Liver (tissue), 9 donors: ENCODE results near the gene IL3. TPM values are rescaled to one million over a fixed set of nuclear protein-coding genes. Genes with fewer than 3 reads are reported as not detected.

Experiments
- DNase-seq: peaks from one replicate; pipeline ENCODE4 v3.0.0-alpha.2; 2017; ENCODE audit warnings: low spot score
- H3K27ac ChIP-seq, 2 donors: one replicate each; pipeline ENCODE4 v1.7.0; 2013; ENCODE audit warnings: inconsistent platforms in 2 of 2, low read length in 2 of 2, control low read depth in 1 of 2, low read depth in 1 of 2, mild to moderate bottlenecking in 1 of 2
- H3K27me3 ChIP-seq, 4 donors: one replicate each; pipeline versions ENCODE4 v1.6.1 to v1.7.0; 2013; ENCODE audit warnings: low read length in 3 of 4, inconsistent platforms in 1 of 4, mild to moderate bottlenecking in 1 of 4, moderate library complexity in 1 of 4; ENCODE audit not compliant: control insufficient read depth in 4 of 4, insufficient read depth in 4 of 4
- H3K36me3 ChIP-seq, 4 donors: one replicate each; pipeline versions ENCODE4 v1.6.1 to v1.7.0; 2013; ENCODE audit warnings: low read length in 3 of 4, mild to moderate bottlenecking in 3 of 4, low read depth in 1 of 4, moderate library complexity in 1 of 4; ENCODE audit not compliant: control insufficient read depth in 4 of 4, insufficient read depth in 3 of 4
- H3K4me1 ChIP-seq, 4 donors: one replicate each; pipeline versions ENCODE4 v1.6.1 to v1.7.0; 2013; ENCODE audit warnings: low read length in 3 of 4, mild to moderate bottlenecking in 3 of 4, moderate library complexity in 1 of 4; ENCODE audit not compliant: control insufficient read depth in 4 of 4, insufficient read depth in 4 of 4
- H3K4me3 ChIP-seq, 3 donors: one replicate each; pipeline versions ENCODE4 v1.6.1 to v1.7.0; 2013; ENCODE audit warnings: low read length in 3 of 3, control low read depth in 1 of 3, low read depth in 1 of 3, mild to moderate bottlenecking in 1 of 3
- H3K9ac ChIP-seq, 2 donors: one replicate each; pipeline ENCODE4 v1.7.0; 2013; ENCODE audit warnings: low read length in 2 of 2, mild to moderate bottlenecking in 2 of 2, moderate library complexity in 2 of 2, control low read depth in 1 of 2, low read depth in 1 of 2
- H3K9me3 ChIP-seq, 4 donors: one replicate each; pipeline versions ENCODE4 v1.6.1 to v1.7.0; 2013; ENCODE audit warnings: low read length in 3 of 4; ENCODE audit not compliant: control insufficient read depth in 4 of 4
- ATF3 ChIP-seq: IDR thresholded peaks from 2 replicates; pipeline ENCODE4 v1.6.1; 2016; ENCODE audit warnings: antibody characterized with exemption
- CTCF ChIP-seq: fragments of 150-350 bp; IDR thresholded peaks from 2 replicates; pipeline ENCODE4 v1.5.1; 2017; ENCODE audit warnings: improper control_type of control experiment, low read depth, low read length; ENCODE audit not compliant: missing input control
- EGR1 ChIP-seq, 2 donors: IDR thresholded peaks; 2 replicates each; pipeline ENCODE4 v1.6.1; 2016 to 2018; ENCODE audit warnings: antibody characterized with exemption in 2 of 2, low read depth in 2 of 2
- FOXA1 ChIP-seq: IDR thresholded peaks from 2 replicates; pipeline ENCODE4 v1.6.1; 2016; ENCODE audit warnings: antibody characterized with exemption
- FOXA2 ChIP-seq: IDR thresholded peaks from 2 replicates; pipeline ENCODE4 v1.6.1; 2016; ENCODE audit warnings: antibody characterized with exemption
- GABPA ChIP-seq, 2 donors: IDR thresholded peaks in 1 of 2; conservative IDR thresholded peaks in 1 of 2; 2 replicates each; pipeline ENCODE4 v1.6.1; 2016; ENCODE audit warnings: antibody characterized with exemption in 2 of 2, mild to moderate bottlenecking in 1 of 2, moderate library complexity in 1 of 2
- HNF4A ChIP-seq, 2 donors: conservative IDR thresholded peaks; 2 replicates each; pipeline ENCODE4 v1.6.1; 2016; ENCODE audit warnings: antibody characterized with exemption in 2 of 2, mild to moderate bottlenecking in 2 of 2
- HNF4G ChIP-seq: IDR thresholded peaks from 2 replicates; pipeline ENCODE4 v1.6.1; 2016; ENCODE audit warnings: antibody characterized with exemption
- JUND ChIP-seq, 2 donors: IDR thresholded peaks; 2 replicates each; pipeline ENCODE4 v1.6.1; 2016; ENCODE audit warnings: antibody characterized with exemption in 2 of 2
- MAX ChIP-seq: IDR thresholded peaks from 2 replicates; pipeline ENCODE4 v1.6.1; 2016; ENCODE audit warnings: antibody characterized with exemption
- NR2F2 ChIP-seq: IDR thresholded peaks from 2 replicates; pipeline ENCODE4 v1.6.1; 2016; ENCODE audit warnings: antibody characterized with exemption
- RAD21 ChIP-seq, 2 donors: IDR thresholded peaks; 2 replicates each; pipeline ENCODE4 v1.6.1; 2016; ENCODE audit warnings: antibody characterized with exemption in 2 of 2, mild to moderate bottlenecking in 2 of 2
- REST ChIP-seq: IDR thresholded peaks from 2 replicates; pipeline ENCODE4 v1.6.1; 2016; ENCODE audit warnings: antibody characterized with exemption, mild to moderate bottlenecking
- RXRA ChIP-seq, 2 donors: IDR thresholded peaks; 2 replicates each; pipeline ENCODE4 v1.6.1; 2017 to 2018; ENCODE audit warnings: antibody characterized with exemption in 2 of 2, mild to moderate bottlenecking in 1 of 2
- SP1 ChIP-seq: IDR thresholded peaks from 2 replicates; pipeline ENCODE4 v1.6.1; 2018; ENCODE audit warnings: antibody characterized with exemption, mild to moderate bottlenecking
- TAF1 ChIP-seq: conservative IDR thresholded peaks from 2 replicates; pipeline ENCODE4 v1.6.1; 2016; ENCODE audit warnings: antibody characterized with exemption, mild to moderate bottlenecking
- YY1 ChIP-seq: IDR thresholded peaks from 2 replicates; pipeline ENCODE4 v1.6.1; 2016; ENCODE audit warnings: antibody characterized with exemption, mild to moderate bottlenecking
- ZBTB33 ChIP-seq: IDR thresholded peaks from 2 replicates; pipeline ENCODE4 v1.6.1; 2016; ENCODE audit warnings: antibody characterized with exemption
- WGBS: extraction: QIAGEN DNeasy Blood & Tissue Kit; methylation state at CpG from one replicate; pipeline ENCODE4 v1.1.7; 2013; 5-methylcytosine and 5-hydroxymethylcytosine counted together
- polyA plus RNA-seq, 2 donors: library from polyadenylated mRNA; stranded (reverse) in 1 of 2; unstranded in 1 of 2; fragments of 200-250 nt in 1 of 2; fragments of >200 nt in 1 of 2; fragmentation: Nextera tagmentation in 1 of 2; extraction: Ambion mirVana in 1 of 2; gene quantifications; one replicate each; pipeline versions ENCODE4 v1.2.1 to v1.2.3, GENCODE V29; 2013 to 2015
- total RNA-seq, 2 donors: library from RNA; depleted of rRNA; stranded (reverse); fragments of >200 nt; gene quantifications; one replicate each; pipeline ENCODE4 v1.2.3, GENCODE V29; 2014
- donor health status: healthy.
- donor health status: healthy.
- donor health status: healthy.
- donor health status: healthy.
- donor health status: healthy.

Gene IL3
- total and polyA plus RNA-seq, 4 donors, result not detected

- TF ChIP-seq NR2F2, result no peak
- no peak for TF ChIP-seq EGR1 (IDR thresholded peaks at IDR 0.05; ENCODE audit: low read depth in 2 of 2)
- TF ChIP-seq YY1, result no peak
- TF ChIP-seq ATF3, result no peak
- TF ChIP-seq MAX, result no peak
- TF ChIP-seq RXRA (IDR thresholded peaks at IDR 0.05), result no peak
- no peak for TF ChIP-seq FOXA1
- TF ChIP-seq HNF4A (conservative IDR thresholded peaks at IDR 0.05), result no peak
- no peak for TF ChIP-seq SP1
- WGBS, result 76% methylated on average over 3 of the region's 3 CpGs
- DNase-seq, result no peak
These were observed 19.2 kb downstream of the IL3 start for GRCh38 chr5:132079619-132080018.

GRCh38 chr5:132080595-132080994 is 20.1 kb downstream of the IL3 start:
- H3K4me1 ChIP-seq, result no peaks in the 10 kb centered on the region
- H3K9ac ChIP-seq, result no peak overlapping the region
- TF ChIP-seq CTCF (no peak), EGR1 (IDR thresholded peaks at IDR 0.05; ENCODE audit: low read depth in 2 of 2) (no peak), TAF1 (no peak), RAD21 (IDR thresholded peaks at IDR 0.05) (no peak), GABPA (IDR thresholded peaks at IDR 0.05 in 1 of 2, conservative IDR thresholded peaks at IDR 0.05 in 1 of 2) (no peak), YY1 (no peak), RXRA (IDR thresholded peaks at IDR 0.05) (no peak), ZBTB33 (no peak), NR2F2 (no peak), FOXA2 (no peak), HNF4A (conservative IDR thresholded peaks at IDR 0.05) (no peak), JUND (IDR thresholded peaks at IDR 0.05) (no peak), REST (no peak), FOXA1 (no peak), HNF4G (no peak), SP1 (no peak), ATF3 (no peak), MAX (no peak)
- no peak for DNase-seq
- WGBS, result 95% methylated on average over 3 of the region's 3 CpGs
- H3K36me3 ChIP-seq, result no peaks in the 10 kb centered on the region
- no peaks in the 10 kb centered on the region for H3K27me3 ChIP-seq
- H3K27ac ChIP-seq, result no peak overlapping the region
- H3K9me3 ChIP-seq, result no peaks in the 10 kb centered on the region
- H3K4me3 ChIP-seq, result no peak overlapping the region

More at GRCh38 chr5:132079619-132080018, 19.2 kb downstream of the IL3 start:
- Histone ChIP-seq H3K27ac (no peak overlapping the region), H3K36me3 (no peaks in the 10 kb centered on the region), H3K4me1 (no peaks in the 10 kb centered on the region), H3K27me3 (no peaks in the 10 kb centered on the region), H3K4me3 (no peak overlapping the region), H3K9ac (no peak overlapping the region), H3K9me3 (no peaks in the 10 kb centered on the region)
